HL-60 (cell line): ENCODE measurements around the gene APOOL.

Experiments used
- CTCF ChIP-seq: IDR thresholded peaks from one replicate; pipeline ENCODE4 v1.5.1; 2011; ENCODE audit warnings: low read length, control low read depth, inconsistent platforms; ENCODE audit not compliant: insufficient read depth
- GABPA ChIP-seq: IDR thresholded peaks from 2 replicates; pipeline ENCODE4 v1.6.1; 2012; ENCODE audit warnings: low read depth

GRCh38 chrX:85052636-85053343 lies 49.1 kb downstream of the APOOL start:
- TF ChIP-seq CTCF = no peak
- no peak for TF ChIP-seq GABPA
